Measurements from ENCODE around the gene RAD51B. TPM values are rescaled to one million over a fixed set of nuclear protein-coding genes. Genes with fewer than 3 reads are reported as not detected.

Gene RAD51B
- total RNA-seq, 1 donor = 22.4 TPM

GRCh38 chr14:68261092-68261842 is 441.7 kb downstream of the RAD51B start:
- no peak for DNase-seq (ENCODE audit: low read depth in 2 of 3, low spot score in 2 of 3)

DNA sequence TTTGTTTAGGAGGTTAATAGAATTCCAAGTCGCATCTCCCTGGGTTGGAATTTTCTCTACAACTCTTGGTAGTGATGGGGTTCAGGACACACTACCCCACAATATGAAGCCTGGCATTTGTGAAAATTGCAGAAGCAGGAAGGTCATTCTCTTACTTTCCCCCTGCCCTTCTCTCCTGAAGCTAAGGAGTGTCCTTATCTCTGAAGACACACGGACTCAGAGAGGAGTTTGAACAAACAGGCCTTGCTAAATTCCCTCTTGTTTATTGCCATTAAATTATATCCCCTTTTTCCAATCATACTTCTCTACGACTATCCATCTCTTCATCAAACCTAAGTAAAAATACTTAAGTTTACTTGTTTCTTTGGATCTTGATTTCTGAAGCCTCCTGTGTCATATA is 443.0 kb downstream of the RAD51B start:
- DNase-seq (ENCODE audit: low read depth in 2 of 3, low spot score in 2 of 3) = no peak

DNA sequence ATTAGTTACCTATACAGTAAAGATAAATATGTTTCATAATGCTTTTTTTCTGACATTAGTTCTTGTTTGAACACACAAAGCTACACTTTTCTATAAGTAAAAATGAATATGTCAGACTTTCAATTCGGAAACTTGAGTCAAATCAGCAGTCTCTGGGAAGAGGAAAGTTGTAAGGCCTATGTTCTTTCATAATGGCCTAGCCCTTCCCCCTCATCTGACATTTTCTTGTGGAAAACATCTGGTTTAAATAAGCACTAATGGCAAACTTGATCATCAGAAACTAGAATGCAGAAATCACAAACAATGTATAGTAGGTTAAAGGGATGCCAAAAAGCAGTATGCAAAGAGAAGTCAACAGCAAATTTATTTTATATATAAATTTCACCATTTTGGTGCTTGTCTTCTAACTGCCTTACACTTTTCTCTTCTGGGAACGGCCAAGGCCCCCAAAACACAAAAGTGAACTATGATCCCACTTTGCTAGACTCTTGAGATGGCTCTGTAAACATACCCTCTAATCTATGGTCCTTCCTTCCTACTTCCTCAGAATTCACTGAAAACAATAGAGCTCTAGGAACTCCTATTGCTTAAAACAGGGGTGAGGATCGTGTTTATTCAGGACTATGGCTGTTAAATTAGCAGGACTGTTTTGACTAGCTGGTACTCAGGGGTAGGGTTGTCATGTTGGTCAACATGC is 444.1 kb downstream of the RAD51B start:
- DNase-seq (ENCODE audit: low read depth in 2 of 3, low spot score in 2 of 3) = no peak

DNA sequence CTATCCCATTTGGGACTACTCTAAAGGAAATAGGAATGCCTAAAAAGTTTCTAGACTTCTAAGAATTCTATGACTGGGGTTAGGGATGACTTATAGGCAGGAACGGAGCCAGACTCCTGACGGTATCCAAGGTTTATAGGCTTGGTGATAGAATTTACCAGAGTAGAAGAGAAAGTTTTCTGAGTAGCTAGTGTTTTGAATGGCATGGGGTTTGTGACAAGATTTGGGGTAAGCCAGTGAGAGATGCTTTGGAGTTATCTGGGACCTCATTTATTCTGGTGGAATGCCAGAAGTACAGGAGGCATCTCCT is 444.6 kb downstream of the RAD51B start:
- no peak for DNase-seq (ENCODE audit: low read depth in 2 of 3, low spot score in 2 of 3)

DNA sequence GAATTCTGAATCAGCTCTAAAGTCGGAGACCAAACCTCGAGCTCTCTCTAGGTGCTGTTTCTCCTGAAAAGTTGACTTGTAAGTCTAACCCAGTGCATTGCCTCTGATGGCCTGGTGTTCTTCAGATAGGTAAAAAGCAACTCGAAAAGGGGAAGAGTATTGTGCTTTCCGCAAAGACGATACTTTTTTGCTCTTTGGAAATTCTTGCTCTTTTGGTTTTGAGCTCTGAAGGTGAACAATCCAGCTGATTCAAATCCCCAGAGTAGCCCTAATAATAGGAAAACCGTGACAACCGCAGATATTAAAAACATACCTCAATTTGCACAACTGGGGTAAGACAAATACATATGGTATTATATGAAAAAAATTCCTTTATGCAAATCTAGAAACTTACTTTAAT is 447.4 kb downstream of the RAD51B start:
- no peak for DNase-seq (ENCODE audit: low read depth in 2 of 3, low spot score in 2 of 3)

DNA sequence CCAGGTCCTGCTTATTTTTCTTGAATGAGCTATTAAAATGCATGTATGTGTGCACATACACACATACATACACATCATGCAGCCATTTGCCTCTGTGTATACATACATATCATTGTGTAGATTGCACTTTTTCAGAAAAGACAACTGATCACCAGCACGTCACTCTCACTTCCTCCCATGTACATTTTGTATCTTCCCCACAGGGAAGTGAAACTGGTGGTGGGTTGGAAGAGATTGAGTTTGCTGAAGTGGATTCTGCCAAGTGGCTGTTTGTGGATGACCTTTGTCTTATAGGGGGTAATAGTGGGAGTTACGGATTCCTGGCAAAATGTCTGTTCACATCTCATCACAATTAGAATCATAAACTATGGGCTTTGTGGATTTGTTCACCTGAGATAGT is 448.6 kb downstream of the RAD51B start:
- DNase-seq (ENCODE audit: low read depth in 2 of 3, low spot score in 2 of 3) = no peak

- no peak for DNase-seq (ENCODE audit: low read depth in 2 of 3, low spot score in 2 of 3)
These were observed 449.1 kb downstream of the RAD51B start for GRCh38 chr14:68268719-68269118.

- peak in 1 of 3 donors; percentile 32 for DNase-seq (ENCODE audit: low read depth in 2 of 3, low spot score in 2 of 3)
These were observed 449.8 kb downstream of the RAD51B start for GRCh38 chr14:68269136-68269927.

- DNase-seq (ENCODE audit: low read depth in 2 of 3, low spot score in 2 of 3) = no peak
These were observed 450.8 kb downstream of the RAD51B start for GRCh38 chr14:68270342-68270741.

- no peak for DNase-seq (ENCODE audit: low read depth in 2 of 3, low spot score in 2 of 3)
These were observed 452.4 kb downstream of the RAD51B start for GRCh38 chr14:68271913-68272391.

DNA sequence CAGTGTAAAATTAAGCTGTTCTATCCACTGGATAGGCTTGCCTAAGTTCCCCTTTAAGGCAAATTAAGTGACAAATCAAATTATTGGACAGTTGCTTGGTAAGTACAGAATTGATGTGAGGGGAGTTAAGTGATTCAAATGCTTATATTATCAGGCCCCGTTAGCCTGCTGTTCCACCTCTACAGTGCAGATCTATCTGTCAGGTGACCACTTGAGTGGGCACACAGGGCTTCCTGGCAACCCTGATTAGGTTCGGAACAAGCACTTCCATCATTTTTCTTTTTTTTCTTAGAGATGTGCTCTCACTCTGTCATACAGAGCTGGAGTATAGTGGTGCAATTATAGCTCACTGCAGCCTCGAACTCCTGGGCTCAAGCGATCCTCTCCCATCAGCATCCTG is 453.8 kb downstream of the RAD51B start:
- no peak for DNase-seq (ENCODE audit: low read depth in 2 of 3, low spot score in 2 of 3)

- no peak for DNase-seq (ENCODE audit: low read depth in 2 of 3, low spot score in 2 of 3)
These were observed 455.1 kb downstream of the RAD51B start for GRCh38 chr14:68274725-68275124.

- DNase-seq (ENCODE audit: low read depth in 2 of 3, low spot score in 2 of 3) = no peak
These were observed 459.2 kb downstream of the RAD51B start for GRCh38 chr14:68278576-68279436.

DNA sequence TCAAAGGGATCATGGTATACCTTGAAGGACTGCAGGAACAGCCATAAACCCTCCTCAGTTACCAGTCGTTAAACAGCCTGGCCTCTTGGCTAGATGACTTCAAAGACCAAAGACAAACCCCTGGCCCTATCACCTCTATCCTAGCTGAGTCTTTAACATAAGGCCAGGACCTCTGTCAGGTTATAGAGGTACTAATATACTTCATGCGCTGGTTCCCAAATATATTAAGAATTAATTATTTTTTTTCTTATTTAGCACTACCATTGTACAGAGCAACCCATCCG is 459.8 kb downstream of the RAD51B start:
- DNase-seq (ENCODE audit: low read depth in 2 of 3, low spot score in 2 of 3) = no peak

GRCh38 chr14:68279777-68280233 is 460.2 kb downstream of the RAD51B start:
- no peak for DNase-seq (ENCODE audit: low read depth in 2 of 3, low spot score in 2 of 3)

- DNase-seq (ENCODE audit: low read depth in 2 of 3, low spot score in 2 of 3) = no peak
These were observed 461.9 kb downstream of the RAD51B start for GRCh38 chr14:68281497-68281896.

DNA sequence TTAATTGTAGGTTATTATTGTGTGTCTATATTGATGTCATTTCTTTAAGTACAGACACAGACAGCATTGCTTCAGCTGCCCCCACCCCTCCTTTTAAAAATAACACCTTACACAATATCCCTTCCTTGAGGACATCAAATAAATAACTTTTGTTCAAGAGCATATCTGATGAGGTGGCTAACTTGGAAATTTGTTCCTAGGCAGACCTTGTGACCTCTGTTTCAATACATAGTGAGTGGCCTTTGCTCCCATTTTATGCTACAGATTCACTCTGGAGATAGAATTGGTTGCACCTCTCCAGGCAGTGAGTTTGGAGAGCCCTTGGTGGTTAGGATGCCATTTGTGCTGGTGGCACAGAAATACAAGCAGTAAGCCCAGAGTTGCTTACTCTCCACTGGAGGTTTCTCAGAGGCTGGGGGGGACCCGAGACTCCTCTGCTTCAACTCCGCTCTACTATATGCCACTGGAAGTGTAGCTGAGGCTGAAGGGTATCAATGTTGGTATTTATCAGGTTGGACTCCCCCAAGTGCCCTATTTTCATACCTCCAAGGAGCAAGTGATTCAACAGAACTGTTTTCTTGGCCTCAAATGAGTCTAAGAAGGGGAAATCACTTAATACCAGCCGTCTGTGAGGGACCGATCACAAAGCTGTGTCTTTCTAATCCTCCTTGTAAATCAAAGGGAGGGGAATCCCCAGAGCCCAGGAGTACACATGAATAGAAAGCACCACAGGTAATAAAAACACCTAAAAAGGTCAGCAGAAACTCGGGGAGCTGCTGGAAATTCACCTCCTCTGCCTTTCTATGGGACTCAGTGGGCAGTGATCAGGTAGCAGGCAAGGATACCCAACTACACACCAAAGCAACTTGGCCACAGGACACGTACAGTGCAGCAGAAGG is 463.1 kb downstream of the RAD51B start:
- DNase-seq (ENCODE audit: low read depth in 2 of 3, low spot score in 2 of 3) = peak in 2 of 3 donors; percentile 40 to 50

DNA sequence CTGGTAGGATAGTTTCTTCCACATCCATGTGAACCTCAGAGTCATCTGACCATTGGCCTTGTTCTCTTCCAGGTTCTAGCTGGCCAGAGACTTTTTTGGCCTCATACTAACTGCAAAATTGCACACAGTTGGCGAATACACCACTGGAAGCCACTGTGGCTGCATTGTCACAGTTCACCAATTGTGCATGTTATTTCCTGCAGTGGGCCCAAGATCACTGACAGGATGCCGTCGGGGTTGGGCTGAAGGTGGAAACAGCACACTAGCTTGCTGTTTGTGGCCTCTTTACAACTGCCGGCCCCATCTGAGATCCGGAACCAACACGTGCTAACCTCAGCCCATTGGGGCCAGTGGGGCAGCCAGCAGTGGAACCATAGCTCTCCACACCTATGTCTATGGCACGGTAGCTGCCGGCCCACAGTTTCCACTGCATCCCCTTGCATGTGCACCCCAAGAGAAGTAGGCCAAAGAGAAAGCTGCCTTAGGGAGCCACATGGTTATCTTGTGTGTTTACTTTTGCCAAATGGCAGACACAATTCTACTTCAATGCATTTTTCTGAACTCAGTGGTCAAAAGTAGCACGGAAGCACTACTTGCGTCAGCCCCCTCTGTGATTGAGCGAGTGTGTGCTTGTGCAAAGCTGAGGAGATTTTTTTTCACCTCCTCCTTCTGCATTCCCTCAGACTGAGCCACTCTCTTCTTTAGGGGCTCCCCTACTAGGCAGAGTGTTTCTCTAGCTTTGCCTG is 464.0 kb downstream of the RAD51B start:
- peak in 2 of 3 donors; percentile 38 to 59 for DNase-seq (ENCODE audit: low read depth in 2 of 3, low spot score in 2 of 3)

GRCh38 chr14:68284333-68284732 is 464.8 kb downstream of the RAD51B start:
- no peak for DNase-seq (ENCODE audit: low read depth in 2 of 3, low spot score in 2 of 3)

All from hematopoietic multipotent progenitor cell (in vitro differentiated cells).